Endothelial cell of umbilical vein (primary cell): ENCODE measurements around the gene CDC5L. TPM values are rescaled to one million over a fixed set of nuclear protein-coding genes. Genes with fewer than 3 reads are reported as not detected.

Experiments used
- BruUV-seq: library from RNA; stranded (reverse); fragments of 400-500 nt; replicated peaks from 2 replicates; lab custom pipeline; 2021; lab: Mats Ljungman, UMichigan
- CTCF ChIA-PET: fragments of 300-600, 350-600 bp; sonication (Branson Sonifier 250); formaldehyde crosslinking; loops from one replicate; lab custom pipeline; 2021; ENCODE audit warnings: antibody characterized with exemption, inconsistent platforms; lab: Charles Lee
- POLR2A ChIA-PET: fragments of 300-600, 350-600 bp; sonication (Branson Sonifier 250); formaldehyde crosslinking; loops from one replicate; lab custom pipeline; 2021; ENCODE audit warnings: antibody characterized with exemption, inconsistent platforms; lab: Charles Lee
- DNase-seq: peaks from one replicate; pipeline ENCODE4 v3.0.0-alpha.2; 2011; ENCODE audit warnings: low read depth, low spot score
- FAIRE-seq: peaks from 2 replicates; lab custom pipeline; 2011; peaks lifted over from hg19 to GRCh38; lab: Jason Lieb, UNC
- H2AFZ ChIP-seq: 2 replicates; pipeline ENCODE4 v1.6.0; 2012; ENCODE audit warnings: low read depth, low read length, control low read depth, inconsistent platforms
- H3K27ac ChIP-seq: 2 replicates; pipeline ENCODE4 v1.5.1; 2011; ENCODE audit warnings: low read depth, mild to moderate bottlenecking, control low read depth, low read length, moderate library complexity; ENCODE audit not compliant: insufficient read depth
- H3K27me3 ChIP-seq, 2 experiments: 2 replicates each; pipeline versions ENCODE4 v1.6.0 to v1.6.1; 2011; ENCODE audit warnings: low read length in 2 of 2, mixed read lengths in 1 of 2; ENCODE audit not compliant: control insufficient read depth in 2 of 2, insufficient read depth in 2 of 2
- H3K36me3 ChIP-seq, 2 experiments: 2 replicates in 1 of 2; 3 replicates in 1 of 2; pipeline ENCODE4 v1.5.1; 2011; ENCODE audit warnings: low read length in 2 of 2, mild to moderate bottlenecking in 1 of 2, moderate library complexity in 1 of 2; ENCODE audit not compliant: control insufficient read depth in 2 of 2, insufficient read depth in 2 of 2; ENCODE audit errors: extremely low read depth in 1 of 2
- H3K4me1 ChIP-seq: 3 replicates; pipeline ENCODE4 v1.5.1; 2011; ENCODE audit warnings: mild to moderate bottlenecking, low read length; ENCODE audit not compliant: control insufficient read depth, insufficient read depth; ENCODE audit errors: extremely low read depth
- H3K4me2 ChIP-seq: 2 replicates; pipeline ENCODE4 v1.6.1; 2011; ENCODE audit warnings: low read length, control low read depth, mixed read lengths; ENCODE audit not compliant: insufficient read depth
- H3K4me3 ChIP-seq, 3 experiments: fragments of 200-600 bp in 1 of 3; sonication (generic), shearing (Covaris generic) in 1 of 3; replicated peaks in 1 of 3; 2 replicates each; pipeline ENCODE4 v1.5.1; 2011 to 2016; ENCODE audit warnings: control low read depth in 3 of 3, low read length in 3 of 3, mild to moderate bottlenecking in 2 of 3, inconsistent platforms in 1 of 3, low read depth in 1 of 3, moderate library complexity in 1 of 3; ENCODE audit not compliant: insufficient read depth in 1 of 3
- H3K79me2 ChIP-seq: 2 replicates; pipeline ENCODE4 v1.6.0; 2012; ENCODE audit warnings: low read length, inconsistent platforms; ENCODE audit not compliant: control insufficient read depth, insufficient read depth
- H3K9ac ChIP-seq: replicated peaks from 2 replicates; pipeline ENCODE3; 2011; ENCODE audit warnings: low read length, control low read depth; ENCODE audit not compliant: insufficient read depth; ENCODE audit errors: extremely low read depth
- H3K9me1 ChIP-seq: replicated peaks from 3 replicates; pipeline ENCODE4 v1.6.0; 2011; ENCODE audit warnings: mild to moderate bottlenecking, low read length; ENCODE audit not compliant: control insufficient read depth, insufficient read depth; ENCODE audit errors: extremely low read depth
- H3K9me3 ChIP-seq: replicated peaks from 2 replicates; pipeline ENCODE4 v1.5.1; 2012; ENCODE audit warnings: low read length, inconsistent platforms; ENCODE audit not compliant: control insufficient read depth, insufficient read depth
- H4K20me1 ChIP-seq: replicated peaks from 2 replicates; pipeline ENCODE3; 2011; ENCODE audit warnings: mild to moderate bottlenecking, low read length; ENCODE audit not compliant: control insufficient read depth, insufficient read depth; ENCODE audit errors: extremely low read depth
- EZH2 ChIP-seq: IDR thresholded peaks from 2 replicates; pipeline ENCODE4 v1.6.1; 2012; ENCODE audit warnings: borderline replicate concordance, low read depth, mild to moderate bottlenecking, moderate library complexity, low read length, inconsistent platforms; ENCODE audit not compliant: severe bottlenecking
- FOS ChIP-seq: IDR thresholded peaks from 2 replicates; pipeline ENCODE4 v1.6.1; 2011; ENCODE audit warnings: mild to moderate bottlenecking, low read length, moderate library complexity, borderline replicate concordance; ENCODE audit not compliant: insufficient read depth
- GATA2 ChIP-seq: IDR thresholded peaks from 2 replicates; pipeline ENCODE4 v1.7.0; 2011; ENCODE audit warnings: low read depth, mild to moderate bottlenecking, moderate library complexity, mixed read lengths, low read length; ENCODE audit not compliant: insufficient read length, insufficient read depth
- JUN ChIP-seq: IDR thresholded peaks from 2 replicates; pipeline ENCODE4 v1.6.1; 2011; ENCODE audit warnings: borderline replicate concordance, low read depth; ENCODE audit not compliant: insufficient read length, insufficient read depth
- MYC ChIP-seq: IDR thresholded peaks from one replicate; pipeline ENCODE4 v1.6.1; 2011; ENCODE audit warnings: mild to moderate bottlenecking, low read depth, low read length
- POLR2A ChIP-seq: IDR thresholded peaks from 2 replicates; pipeline ENCODE4 v1.6.1; 2012; ENCODE audit warnings: low read depth, mild to moderate bottlenecking, control low read depth, low read length
- POLR2AphosphoS5 ChIP-seq: IDR thresholded peaks from 2 replicates; pipeline ENCODE4 v1.6.1; 2012; ENCODE audit warnings: low read depth, mild to moderate bottlenecking, control low read depth, low read length, moderate library complexity; ENCODE audit not compliant: insufficient read depth
- dilution Hi-C: fragments of 300-500 bp; cut with MboI; formaldehyde crosslinking; loops from one replicate; pipeline ENCODE4 v1.15.0; 2019; ENCODE audit warnings: low sequenced_read_pairs; ENCODE audit not compliant: extremely low pct_ligation_motif_present
- intact Hi-C: fragments of 100-400 bp; cut with micrococcal nuclease; formaldehyde crosslinking; loops from one replicate; pipeline ENCODE4 v1.10.0; 2022
- polyA plus RNA-seq, 4 experiments: library from polyadenylated mRNA; depleted of rRNA in 3 of 4; stranded (reverse) in 3 of 4; unstranded in 1 of 4; fragments of >200 nt; gene quantifications; 2 replicates each; pipeline versions ENCODE4 v1.2.1 to v1.2.3, GENCODE V29; 2011 to 2012; ENCODE audit warnings: missing spikeins in 1 of 4
- total RNA-seq: library from RNA; stranded (reverse); gene quantifications from 2 replicates; pipeline ENCODE4 v1.2.3, GENCODE V29; 2021
- TF ChIP-seq, protein P1 (sequence below): IDR thresholded peaks from 2 replicates; pipeline ENCODE4 v1.6.1; 2011; ENCODE audit not compliant: insufficient read depth, insufficient read length
- TF ChIP-seq, protein P2 (sequence below), 2 donors: IDR thresholded peaks; 1 replicate in 1 of 2; 2 replicates in 1 of 2; pipeline ENCODE4 v1.5.1; 2011; ENCODE audit warnings: low read length in 2 of 2, mild to moderate bottlenecking in 2 of 2, moderate library complexity in 2 of 2, control low read depth in 1 of 2, inconsistent platforms in 1 of 2, low read depth in 1 of 2; ENCODE audit not compliant: insufficient read depth in 1 of 2; ENCODE audit errors: extremely low read depth in 1 of 2

CDC5L gene
- total and polyA plus RNA-seq, 2 donors (not counting 3 experiments of a cell fraction or from before 2014, with no cell fraction given) = 6.9 to 24.6 TPM

- Histone ChIP-seq H3K79me2 (no peaks in the 10 kb centered on the region), H3K9me3 (no peaks in the 10 kb centered on the region), H4K20me1 (no peaks in the 10 kb centered on the region), H3K4me1 (no peaks in the 10 kb centered on the region), H3K27ac (no peak overlapping the region), H3K9ac (no peak overlapping the region), H3K4me3 (no peak overlapping the region), H3K4me2 (no peak overlapping the region), H2AFZ (no peak overlapping the region), H3K36me3 (no peaks in the 10 kb centered on the region), H3K9me1 (no peaks in the 10 kb centered on the region), H3K27me3 (peaks cover 0 to 3% of the 10 kb centered on the region in 2 experiments)
- FAIRE-seq = no peak
- CTCF ChIA-PET = interaction anchor here (1.6 to 3.1 kb wide), 2 partner anchors 11 to 25 kb away, joined by 4 to 24 read pairs; no protein-coding TSS in a partner anchor
- intact Hi-C loops (no loop called here), dilution Hi-C loops (no loop called here)
- TF ChIP-seq JUN (no peak), POLR2A (no peak), FOS (no peak), MYC (no peak), POLR2AphosphoS5 (no peak), GATA2 (no peak), EZH2 (no peak)
- TF ChIP-seq, protein P1, sequence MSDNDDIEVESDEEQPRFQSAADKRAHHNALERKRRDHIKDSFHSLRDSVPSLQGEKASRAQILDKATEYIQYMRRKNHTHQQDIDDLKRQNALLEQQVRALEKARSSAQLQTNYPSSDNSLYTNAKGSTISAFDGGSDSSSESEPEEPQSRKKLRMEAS = no peak
- TF ChIP-seq, protein P2, sequence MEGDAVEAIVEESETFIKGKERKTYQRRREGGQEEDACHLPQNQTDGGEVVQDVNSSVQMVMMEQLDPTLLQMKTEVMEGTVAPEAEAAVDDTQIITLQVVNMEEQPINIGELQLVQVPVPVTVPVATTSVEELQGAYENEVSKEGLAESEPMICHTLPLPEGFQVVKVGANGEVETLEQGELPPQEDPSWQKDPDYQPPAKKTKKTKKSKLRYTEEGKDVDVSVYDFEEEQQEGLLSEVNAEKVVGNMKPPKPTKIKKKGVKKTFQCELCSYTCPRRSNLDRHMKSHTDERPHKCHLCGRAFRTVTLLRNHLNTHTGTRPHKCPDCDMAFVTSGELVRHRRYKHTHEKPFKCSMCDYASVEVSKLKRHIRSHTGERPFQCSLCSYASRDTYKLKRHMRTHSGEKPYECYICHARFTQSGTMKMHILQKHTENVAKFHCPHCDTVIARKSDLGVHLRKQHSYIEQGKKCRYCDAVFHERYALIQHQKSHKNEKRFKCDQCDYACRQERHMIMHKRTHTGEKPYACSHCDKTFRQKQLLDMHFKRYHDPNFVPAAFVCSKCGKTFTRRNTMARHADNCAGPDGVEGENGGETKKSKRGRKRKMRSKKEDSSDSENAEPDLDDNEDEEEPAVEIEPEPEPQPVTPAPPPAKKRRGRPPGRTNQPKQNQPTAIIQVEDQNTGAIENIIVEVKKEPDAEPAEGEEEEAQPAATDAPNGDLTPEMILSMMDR (IDR thresholded peaks at IDR 0.05; ENCODE audit: extremely low read depth in 1 of 2, insufficient read depth in 1 of 2, low read depth in 1 of 2, low read length in 2 of 2) = no peak
- DNase-seq = no peak
- BruUV-seq = no TSS peak
- POLR2A ChIA-PET = no interaction called here
These were observed 77.2 kb downstream of the CDC5L start for GRCh38 chr6:44464527-44465310.
